ENCODE results near the gene CTBP2. TPM values are rescaled to one million over a fixed set of nuclear protein-coding genes. Genes with fewer than 3 reads are reported as not detected.
"Not testable (repeated sequence)": the region's sequence is repeated elsewhere in the genome, so short reads cannot be mapped to it uniquely, and the experiment has no call there.

The CTBP2 gene
- total RNA-seq, 3 donors from 2014 or later (not counting 1 experiment from before 2014, with no cell fraction given), result 120 to 179 (median 124) TPM

DNA sequence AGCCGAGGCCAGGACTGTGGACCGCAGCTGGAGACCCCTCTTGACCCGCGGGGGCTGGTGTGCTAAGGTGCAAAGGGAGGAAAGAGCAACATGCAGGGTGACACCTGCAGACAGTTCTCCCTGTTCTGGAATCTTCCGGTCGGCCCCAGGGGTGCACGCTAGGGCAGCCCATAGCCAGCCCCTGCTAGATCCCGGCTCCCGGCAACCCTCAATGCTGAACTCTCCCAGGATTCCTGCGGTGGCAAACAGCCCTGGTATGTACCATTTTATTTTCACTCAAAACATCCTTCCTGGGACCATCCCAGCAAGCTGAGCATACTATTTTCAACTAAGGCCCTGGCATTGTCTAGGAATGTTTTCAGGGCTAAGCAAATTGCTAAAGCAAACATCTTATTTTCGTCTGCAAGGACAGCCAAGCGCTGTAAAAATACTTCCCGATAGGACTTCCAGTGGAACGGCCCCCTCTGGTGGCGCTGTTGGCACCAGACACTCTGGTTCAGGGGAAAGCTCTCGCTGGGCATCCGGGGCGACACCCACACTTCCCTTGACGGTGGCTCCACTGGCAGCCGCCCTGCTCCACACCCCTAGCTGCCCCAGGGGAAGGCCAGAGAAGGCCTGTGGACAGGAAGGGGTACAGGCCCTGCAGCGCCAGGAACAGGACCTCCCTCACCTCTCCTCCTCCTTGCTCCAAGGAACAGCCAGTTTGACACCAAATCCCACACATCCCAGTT is 99.4 kb downstream of the CTBP2 start:
- intact Hi-C loops (cut with micrococcal nuclease), result loop anchor here (1.0 kb wide), 1 partner anchor 69 kb away; no protein-coding TSS in a partner anchor
- H3K36me3 Mint-ChIP-seq, result no peaks in the 10 kb centered on the region
- H3K9me3 ChIP-seq (ENCODE audit: control insufficient read depth, insufficient read depth, low read length), result no peaks in the 10 kb centered on the region
- peaks cover 93% of the 10 kb centered on the region for H3K4me1 ChIP-seq (ENCODE audit: control insufficient read depth, insufficient read depth, low read length)
- peak overlapping the region; percentile 72 to 81 for H3K27ac Mint-ChIP-seq
- H3K27ac ChIP-seq (ENCODE audit: low read length), result no peak overlapping the region
- H3K27me3 Mint-ChIP-seq (ENCODE audit: low read depth in 2 of 2), result no peaks in the 10 kb centered on the region
- peak overlapping the region; percentile 57 for H3K4me3 Mint-ChIP-seq
- 51% methylated on average over 21 of the region's 21 CpGs for WGBS (ENCODE audit: insufficient coverage)
- DNase-seq, result peak; percentile 42 to 54
- no peak overlapping the region for H3K4me3 ChIP-seq (ENCODE audit: low read length)
- TF ChIP-seq CTCF (IDR thresholded peaks at IDR 0.05), result peak; percentile 72
- ATAC-seq, result peak; percentile 40 to 47 (median 42)
- no peaks in the 10 kb centered on the region for H3K27me3 ChIP-seq (ENCODE audit: control insufficient read depth, insufficient read depth, low read length)
- H3K4me1 Mint-ChIP-seq, result peaks cover 87 to 88% of the 10 kb centered on the region in 2 donors
- no peaks in the 10 kb centered on the region for H3K36me3 ChIP-seq (ENCODE audit: control insufficient read depth, insufficient read depth, low read length)
- no peaks in the 10 kb centered on the region for H3K9me3 Mint-ChIP-seq

GRCh38 chr10:125060482-125060825 is 99.9 kb downstream of the CTBP2 start:
- no peak overlapping the region for H3K27ac ChIP-seq (ENCODE audit: low read length)

DNA sequence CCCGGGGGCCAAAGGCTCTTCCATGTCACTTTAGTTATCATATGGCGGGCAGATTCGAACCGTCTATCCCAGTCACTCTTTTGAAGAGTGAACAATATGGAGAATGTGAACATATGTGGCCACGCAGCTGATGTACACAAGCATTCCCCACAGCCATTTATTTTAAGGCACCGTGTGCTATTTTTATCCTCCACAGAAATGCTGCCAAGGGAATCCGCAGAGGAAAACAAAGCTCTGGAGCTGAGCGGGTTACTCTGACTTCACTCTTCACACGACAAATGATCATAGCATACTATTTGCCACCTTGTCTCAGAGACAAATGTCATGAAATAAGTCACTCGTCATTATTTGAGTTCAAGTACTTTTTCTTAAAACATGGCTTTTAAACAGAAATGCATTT is 100.3 kb downstream of the CTBP2 start:
- TF ChIP-seq CTCF (IDR thresholded peaks at IDR 0.05), result no peak
- Mint-ChIP-seq H3K36me3 (no peaks in the 10 kb centered on the region), H3K9me3 (no peaks in the 10 kb centered on the region), H3K27ac (peak overlapping the region; percentile 66 to 72), H3K27me3 (ENCODE audit: low read depth in 2 of 2) (no peaks in the 10 kb centered on the region), H3K4me3 (peak overlapping the region; percentile 9), H3K4me1 (peaks cover 87 to 89% of the 10 kb centered on the region in 2 donors)
- no peak for ATAC-seq
- Histone ChIP-seq H3K27ac (ENCODE audit: low read length) (no peak overlapping the region), H3K36me3 (ENCODE audit: control insufficient read depth, insufficient read depth, low read length) (no peaks in the 10 kb centered on the region), H3K4me1 (ENCODE audit: control insufficient read depth, insufficient read depth, low read length) (peaks cover 91% of the 10 kb centered on the region), H3K27me3 (ENCODE audit: control insufficient read depth, insufficient read depth, low read length) (no peaks in the 10 kb centered on the region), H3K4me3 (ENCODE audit: low read length) (no peak overlapping the region), H3K9me3 (ENCODE audit: control insufficient read depth, insufficient read depth, low read length) (no peaks in the 10 kb centered on the region)
- DNase-seq, result no peak
- intact Hi-C loops (cut with micrococcal nuclease), result no loop called here
- WGBS (ENCODE audit: insufficient coverage), result 92% methylated on average over 10 of the region's 10 CpGs

More at GRCh38 chr10:125060482-125060825, 99.9 kb downstream of the CTBP2 start:
- no peaks in the 10 kb centered on the region for H3K27me3 ChIP-seq (ENCODE audit: control insufficient read depth, insufficient read depth, low read length)
- no peaks in the 10 kb centered on the region for H3K36me3 ChIP-seq (ENCODE audit: control insufficient read depth, insufficient read depth, low read length)
- Mint-ChIP-seq H3K27ac (peak overlapping the region; percentile 66 to 72), H3K4me3 (no peak overlapping the region), H3K4me1 (peaks cover 87 to 89% of the 10 kb centered on the region in 2 donors), H3K36me3 (no peaks in the 10 kb centered on the region), H3K9me3 (no peaks in the 10 kb centered on the region), H3K27me3 (ENCODE audit: low read depth in 2 of 2) (no peaks in the 10 kb centered on the region)
- intact Hi-C loops (cut with micrococcal nuclease), result no loop called here
- no peaks in the 10 kb centered on the region for H3K9me3 ChIP-seq (ENCODE audit: control insufficient read depth, insufficient read depth, low read length)
- no peak for DNase-seq
- no peak overlapping the region for H3K4me3 ChIP-seq (ENCODE audit: low read length)
- peaks cover 92% of the 10 kb centered on the region for H3K4me1 ChIP-seq (ENCODE audit: control insufficient read depth, insufficient read depth, low read length)
- no peak for TF ChIP-seq CTCF (IDR thresholded peaks at IDR 0.05)
- WGBS (ENCODE audit: insufficient coverage), result 88% methylated on average over 9 of the region's 9 CpGs
- no peak for ATAC-seq

- H3K27me3 ChIP-seq (ENCODE audit: control insufficient read depth, insufficient read depth, low read length); H3K4me3 ChIP-seq (ENCODE audit: low read length); intact Hi-C loops (cut with micrococcal nuclease); H3K27me3 Mint-ChIP-seq (ENCODE audit: low read depth in 2 of 2); H3K36me3 ChIP-seq (ENCODE audit: control insufficient read depth, insufficient read depth, low read length); DNase-seq; H3K9me3 ChIP-seq (ENCODE audit: control insufficient read depth, insufficient read depth, low read length); H3K4me3 Mint-ChIP-seq; H3K27ac ChIP-seq (ENCODE audit: low read length); ATAC-seq; H3K36me3 Mint-ChIP-seq; H3K9me3 Mint-ChIP-seq: not testable (repeated sequence)
- WGBS (ENCODE audit: insufficient coverage), result 98% methylated on average over 8 of the region's 8 CpGs
- peaks cover 87% of the 10 kb centered on the region for H3K4me1 ChIP-seq (ENCODE audit: control insufficient read depth, insufficient read depth, low read length)
- H3K4me1 Mint-ChIP-seq, result peaks cover 87 to 89% of the 10 kb centered on the region in 2 donors
- peak overlapping the region; percentile 72 to 91 for H3K27ac Mint-ChIP-seq
Measured at GRCh38 chr10:125059348-125059747, 101.0 kb downstream of the CTBP2 start.

Measured in natural killer cell (primary cell).